ENCODE measurements around the gene NFE2L3.
"Not testable (repeated sequence)": the region's sequence is repeated elsewhere in the genome, so short reads cannot be mapped to it uniquely, and the experiment has no call there.

The NFE2L3 gene, protein sequence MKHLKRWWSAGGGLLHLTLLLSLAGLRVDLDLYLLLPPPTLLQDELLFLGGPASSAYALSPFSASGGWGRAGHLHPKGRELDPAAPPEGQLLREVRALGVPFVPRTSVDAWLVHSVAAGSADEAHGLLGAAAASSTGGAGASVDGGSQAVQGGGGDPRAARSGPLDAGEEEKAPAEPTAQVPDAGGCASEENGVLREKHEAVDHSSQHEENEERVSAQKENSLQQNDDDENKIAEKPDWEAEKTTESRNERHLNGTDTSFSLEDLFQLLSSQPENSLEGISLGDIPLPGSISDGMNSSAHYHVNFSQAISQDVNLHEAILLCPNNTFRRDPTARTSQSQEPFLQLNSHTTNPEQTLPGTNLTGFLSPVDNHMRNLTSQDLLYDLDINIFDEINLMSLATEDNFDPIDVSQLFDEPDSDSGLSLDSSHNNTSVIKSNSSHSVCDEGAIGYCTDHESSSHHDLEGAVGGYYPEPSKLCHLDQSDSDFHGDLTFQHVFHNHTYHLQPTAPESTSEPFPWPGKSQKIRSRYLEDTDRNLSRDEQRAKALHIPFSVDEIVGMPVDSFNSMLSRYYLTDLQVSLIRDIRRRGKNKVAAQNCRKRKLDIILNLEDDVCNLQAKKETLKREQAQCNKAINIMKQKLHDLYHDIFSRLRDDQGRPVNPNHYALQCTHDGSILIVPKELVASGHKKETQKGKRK
- 5.8 to 17.1 (median 11.7) reads per million in 4 donors for total RNA-seq

- peak; percentile 66 to 91 (median 73) for DNase-seq
Measured at GRCh38 chr7:26151953-26152781, at the start of gene NFE2L3. NFE2L3 (plus strand) TSS chr7:26152198; CDS start chr7:26152499, 301 bp downstream.

DNA sequence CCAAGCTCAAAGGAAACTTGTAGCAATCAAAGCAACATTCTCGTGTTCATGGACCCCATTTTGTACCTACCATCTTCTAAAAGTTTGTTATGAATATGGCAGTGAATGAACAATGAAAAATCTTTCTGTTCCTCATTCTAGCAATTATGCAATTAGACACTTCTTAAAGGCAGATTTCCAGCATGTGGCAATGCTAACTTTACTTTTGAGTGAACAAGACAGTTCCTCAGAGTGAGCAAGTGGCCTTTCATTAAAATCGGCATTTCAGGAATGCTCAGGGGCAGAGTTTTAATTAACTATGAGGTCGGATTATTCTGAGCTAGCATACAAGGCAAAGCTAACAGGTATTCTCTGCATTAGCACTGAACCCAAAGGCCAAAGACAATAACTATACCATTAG is 48.4 kb upstream of the NFE2L3 start:
- no peak for DNase-seq

DNA sequence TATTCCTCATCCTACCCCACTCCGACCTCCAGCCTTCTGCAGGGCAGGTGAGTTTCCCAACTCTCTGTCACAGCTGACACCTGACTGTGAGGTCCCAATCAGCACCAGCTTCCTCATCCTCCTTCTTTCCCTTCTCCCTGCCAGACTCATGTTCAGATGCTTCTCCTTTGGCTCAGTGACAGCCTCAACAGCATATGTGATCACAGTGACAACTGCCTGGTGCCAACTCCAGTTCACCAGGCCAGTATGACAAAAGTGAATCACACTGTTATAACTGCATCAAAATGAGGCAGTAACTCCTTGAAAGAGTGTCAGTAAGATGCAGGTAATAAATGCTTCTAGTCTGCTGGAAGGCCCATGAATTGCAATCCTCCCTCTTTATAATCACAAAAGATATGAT is 46.8 kb upstream of the NFE2L3 start:
- no peak for DNase-seq

GRCh38 chr7:26105931-26106330 is 46.1 kb upstream of the NFE2L3 start:
- DNase-seq, result no peak

- no peak for DNase-seq
Measured at GRCh38 chr7:26112203-26112740, 39.7 kb upstream of the NFE2L3 start.

GRCh38 chr7:26115650-26116049 is 36.3 kb upstream of the NFE2L3 start:
- DNase-seq, result no peak

DNA sequence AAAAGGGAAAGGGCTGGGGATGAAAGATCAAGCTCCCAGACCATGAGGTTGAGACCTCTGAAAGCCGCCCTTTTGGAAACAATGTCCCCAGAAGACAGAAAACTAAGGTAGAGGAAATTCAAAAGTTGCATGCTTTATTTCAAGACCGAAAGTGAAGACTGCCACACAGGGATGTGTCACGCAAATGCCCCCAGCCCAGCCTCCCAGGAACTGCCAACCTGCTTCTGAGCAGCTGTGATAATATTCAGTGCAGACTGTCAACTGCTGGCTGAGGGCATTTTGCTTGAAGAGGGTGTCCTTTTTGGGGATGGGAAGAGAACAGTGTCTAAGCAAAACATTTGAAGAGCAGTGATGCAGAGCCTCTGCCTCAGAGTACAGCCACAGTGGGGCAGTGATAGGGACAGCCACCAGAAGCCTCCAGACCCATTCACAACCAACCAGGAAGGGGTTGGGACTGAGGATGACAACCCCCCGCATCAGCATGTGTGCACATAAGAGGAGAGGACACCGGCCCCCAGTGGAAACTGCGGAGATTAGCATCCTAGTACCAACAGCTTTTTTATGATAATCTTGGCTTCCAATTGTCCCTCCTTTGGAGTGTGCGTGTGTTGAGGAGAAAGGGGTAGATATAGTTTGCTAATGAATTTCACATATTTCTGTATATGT is 34.7 kb upstream of the NFE2L3 start:
- peak in 1 of 5 donors; percentile 26 for DNase-seq

GRCh38 chr7:26117970-26118369 is 34.0 kb upstream of the NFE2L3 start:
- no peak for DNase-seq

- DNase-seq, result no peak
Measured at GRCh38 chr7:26122745-26123144, 29.3 kb upstream of the NFE2L3 start.

DNA sequence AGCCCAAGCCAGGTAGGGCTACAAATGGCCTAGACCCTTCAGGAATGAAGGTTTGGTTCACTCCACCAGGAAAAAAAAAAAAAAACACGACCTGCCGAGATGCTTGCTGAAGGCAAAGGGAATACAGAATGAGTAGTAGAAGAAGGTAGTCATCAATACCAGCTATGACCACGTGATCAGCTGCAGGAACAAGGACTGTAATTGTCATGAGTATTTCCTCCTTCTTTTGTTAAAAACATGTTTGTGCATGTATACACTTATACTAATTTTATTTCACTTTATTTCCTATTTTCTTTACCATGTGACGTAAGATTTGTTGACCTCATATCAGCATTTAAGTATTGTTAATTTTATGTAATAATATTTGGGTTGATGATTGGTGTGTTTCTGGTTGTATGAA is 27.2 kb upstream of the NFE2L3 start:
- not testable (repeated sequence) for DNase-seq

- no peak for DNase-seq
Measured at GRCh38 chr7:26127411-26127810, 24.6 kb upstream of the NFE2L3 start.

- no peak for DNase-seq
Measured at GRCh38 chr7:26131056-26131589, 20.9 kb upstream of the NFE2L3 start.

GRCh38 chr7:26135076-26135475 is 16.9 kb upstream of the NFE2L3 start:
- no peak for DNase-seq

- no peak for DNase-seq
Measured at GRCh38 chr7:26135551-26135950, 16.4 kb upstream of the NFE2L3 start.

GRCh38 chr7:26136831-26137230 is 15.2 kb upstream of the NFE2L3 start:
- DNase-seq, result no peak

DNA sequence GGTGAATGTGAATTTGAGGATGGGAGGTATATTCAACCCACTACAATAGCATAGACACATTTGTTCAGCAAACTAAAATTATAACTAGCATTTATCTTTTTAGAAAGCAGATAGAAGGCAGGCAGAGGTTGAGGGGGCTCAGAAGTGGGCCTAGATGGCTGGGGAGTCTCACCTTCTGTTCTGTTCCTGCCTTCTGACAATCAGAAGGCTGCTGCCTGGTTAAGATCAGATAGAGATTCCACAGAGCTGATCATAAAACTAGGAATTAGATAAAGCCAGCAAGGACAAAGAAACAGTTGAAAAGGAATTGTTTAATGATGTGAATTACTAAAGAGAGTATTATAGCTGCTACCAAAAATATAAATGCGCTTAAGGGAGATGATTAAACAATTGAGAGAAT is 11.6 kb upstream of the NFE2L3 start:
- no peak for DNase-seq

DNA sequence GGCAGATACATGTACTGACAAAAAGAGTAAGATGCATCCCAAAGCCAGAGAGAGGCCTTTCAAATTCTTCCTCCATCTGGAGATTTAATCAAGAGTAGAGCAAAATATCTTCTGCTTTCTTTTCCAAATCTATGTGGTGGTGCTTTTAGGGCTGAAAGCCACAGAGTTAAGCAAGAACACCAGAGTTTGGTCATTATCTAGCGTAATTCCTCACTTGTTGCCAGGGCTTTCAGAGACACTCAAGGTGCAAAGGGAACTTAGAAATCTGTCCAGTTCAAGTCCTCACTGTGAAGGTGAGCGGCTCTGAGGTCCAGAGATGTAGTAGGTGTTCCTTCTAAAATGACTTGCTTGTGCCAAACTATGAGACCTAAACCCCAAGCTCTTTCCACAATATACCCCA is 10.9 kb upstream of the NFE2L3 start:
- no peak for DNase-seq

GRCh38 chr7:26143298-26144048 is 8.5 kb upstream of the NFE2L3 start:
- no peak for DNase-seq

- no peak for DNase-seq
Measured at GRCh38 chr7:26144184-26145080, 7.6 kb upstream of the NFE2L3 start.

GRCh38 chr7:26145238-26145637 is 6.8 kb upstream of the NFE2L3 start:
- no peak for DNase-seq

Data from T-helper 1 cell (primary cell).